NCI-H128 (cell line): ENCODE data around the gene SLC7A9.

Experiments used
- DNase-seq: peaks from one replicate; lab custom pipeline; 2025; ENCODE audit not compliant: unreplicated experiment; lab: John Stamatoyannopoulos, UW

Gene SLC7A9

GRCh38 chr19:32869369-32869965 is at the start of gene SLC7A9:
Gene SLC7A9 (minus strand): TSS chr19:32869767. CDS start chr19:32868534, 1,233 bp downstream.
- no peak for DNase-seq

- DNase-seq = no peak
Measured at GRCh38 chr19:32919365-32919764, 49.8 kb upstream of the SLC7A9 start.

- DNase-seq = no peak
Measured at GRCh38 chr19:32917616-32917996, 48.0 kb upstream of the SLC7A9 start.

- DNase-seq = no peak
Measured at GRCh38 chr19:32916969-32917615, 47.5 kb upstream of the SLC7A9 start.

GRCh38 chr19:32914879-32915660 is 45.5 kb upstream of the SLC7A9 start:
- no peak for DNase-seq

GRCh38 chr19:32911467-32911866 is 41.9 kb upstream of the SLC7A9 start:
- no peak for DNase-seq

GRCh38 chr19:32910874-32911273 is 41.3 kb upstream of the SLC7A9 start:
- DNase-seq = no peak

- no peak for DNase-seq
Measured at GRCh38 chr19:32910094-32910493, 40.5 kb upstream of the SLC7A9 start.

GRCh38 chr19:32909257-32909656 is 39.7 kb upstream of the SLC7A9 start:
- DNase-seq = no peak

- no peak for DNase-seq
Measured at GRCh38 chr19:32908641-32909190, 39.1 kb upstream of the SLC7A9 start.

- DNase-seq = no peak
Measured at GRCh38 chr19:32902448-32902847, 32.9 kb upstream of the SLC7A9 start.

GRCh38 chr19:32901504-32902161 is 32.1 kb upstream of the SLC7A9 start:
- DNase-seq = no peak

- DNase-seq = no peak
Measured at GRCh38 chr19:32896516-32897214, 27.1 kb upstream of the SLC7A9 start.

- DNase-seq = no peak
Measured at GRCh38 chr19:32895384-32895783, 25.8 kb upstream of the SLC7A9 start.

GRCh38 chr19:32891609-32892008 is 22.0 kb upstream of the SLC7A9 start:
- no peak for DNase-seq

GRCh38 chr19:32890841-32891240 is 21.3 kb upstream of the SLC7A9 start:
- DNase-seq = no peak

GRCh38 chr19:32890326-32890725 is 20.8 kb upstream of the SLC7A9 start:
- no peak for DNase-seq

GRCh38 chr19:32889137-32889934 is 19.8 kb upstream of the SLC7A9 start:
- no peak for DNase-seq

- no peak for DNase-seq
Measured at GRCh38 chr19:32887572-32888215, 18.1 kb upstream of the SLC7A9 start.
